ENCODE measurements around the gene SH2D4B. TPM values are rescaled to one million over a fixed set of nuclear protein-coding genes. Genes with fewer than 3 reads are reported as not detected.

Gene SH2D4B
- total RNA-seq, 1 experiment from 2014 or later = 0.10 TPM

DNA sequence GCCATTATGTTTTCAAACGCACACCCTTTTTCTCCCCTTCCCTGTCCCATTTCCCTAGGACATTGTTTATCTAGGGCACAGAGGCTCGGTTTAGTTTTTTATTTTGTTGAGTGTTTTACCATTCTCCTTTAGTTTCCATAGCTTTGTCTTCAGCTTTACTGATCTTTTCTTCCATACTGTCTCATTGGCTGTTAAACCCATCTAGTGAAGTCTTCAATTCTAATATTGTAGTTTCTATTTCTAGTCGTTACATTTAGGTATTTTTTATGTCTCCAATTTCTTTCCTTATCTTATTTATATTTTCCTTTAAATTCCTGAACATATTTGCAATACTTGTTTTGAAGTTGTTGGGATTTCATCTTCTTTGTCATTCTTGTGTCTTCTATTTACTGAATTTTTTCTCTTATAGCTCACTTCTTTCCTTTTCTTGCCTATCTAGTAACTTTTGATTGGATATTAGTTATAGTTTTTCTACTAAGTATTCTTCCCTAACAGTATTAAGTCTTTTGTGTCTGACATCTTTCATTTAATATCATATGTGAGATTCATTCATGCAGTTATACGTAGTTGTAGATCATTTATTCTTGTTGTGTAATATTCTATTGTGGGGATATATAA lies 41.0 kb upstream of the SH2D4B start:
- no peak for DNase-seq (ENCODE audit: low read depth, low spot score)
- ATAC-seq = no peak
- Histone ChIP-seq H3K4me1 (ENCODE audit: control insufficient read depth, insufficient read depth, low read length) (peaks cover 26% of the 10 kb centered on the region), H3K27ac (ENCODE audit: low read length) (no peak overlapping the region), H3K4me3 (ENCODE audit: low read depth in 2 of 2, low read length in 2 of 2) (no peak overlapping the region), H3K9me3 (ENCODE audit: control insufficient read depth, insufficient read depth, low read depth, low read length) (peaks cover 10% of the 10 kb centered on the region; the same call in 1 of the 2 replicates), H3K36me3 (ENCODE audit: control insufficient read depth, insufficient read depth, low read length) (no peaks in the 10 kb centered on the region), H3K27me3 (ENCODE audit: control insufficient read depth, insufficient read depth, low read length) (no peaks in the 10 kb centered on the region)
- in situ Hi-C loops (cut with HindIII; ENCODE audit: low pct_unique_long_range_greater_than_20kb, low sequenced_read_pairs) = no loop called here
- ChIA-PET CTCF (interaction anchor here (0.7 kb wide), 1 partner anchor 8 kb away, joined by 4 read pairs; no protein-coding TSS in a partner anchor), POLR2A (no interaction called here)
- intact Hi-C loops (cut with micrococcal nuclease; ENCODE audit: unreplicated experiment) = no loop called here
- BruUV-seq (replicated peaks) = no TSS peak
- TF ChIP-seq POLR2AphosphoS5 (IDR thresholded peaks at IDR 0.05; ENCODE audit: low read depth, low read length) (no peak), TCF7L2 (IDR thresholded peaks at IDR 0.05; ENCODE audit: low read depth, low read length) (no peak), REST (IDR thresholded peaks at IDR 0.05; ENCODE audit: insufficient read depth in 1 of 2, low read depth in 2 of 2, low read length in 1 of 2) (no peak), SIN3A (IDR thresholded peaks at IDR 0.05; ENCODE audit: borderline replicate concordance, insufficient read depth, low read depth, low read length) (no peak)
- TF ChIP-seq, protein P1, sequence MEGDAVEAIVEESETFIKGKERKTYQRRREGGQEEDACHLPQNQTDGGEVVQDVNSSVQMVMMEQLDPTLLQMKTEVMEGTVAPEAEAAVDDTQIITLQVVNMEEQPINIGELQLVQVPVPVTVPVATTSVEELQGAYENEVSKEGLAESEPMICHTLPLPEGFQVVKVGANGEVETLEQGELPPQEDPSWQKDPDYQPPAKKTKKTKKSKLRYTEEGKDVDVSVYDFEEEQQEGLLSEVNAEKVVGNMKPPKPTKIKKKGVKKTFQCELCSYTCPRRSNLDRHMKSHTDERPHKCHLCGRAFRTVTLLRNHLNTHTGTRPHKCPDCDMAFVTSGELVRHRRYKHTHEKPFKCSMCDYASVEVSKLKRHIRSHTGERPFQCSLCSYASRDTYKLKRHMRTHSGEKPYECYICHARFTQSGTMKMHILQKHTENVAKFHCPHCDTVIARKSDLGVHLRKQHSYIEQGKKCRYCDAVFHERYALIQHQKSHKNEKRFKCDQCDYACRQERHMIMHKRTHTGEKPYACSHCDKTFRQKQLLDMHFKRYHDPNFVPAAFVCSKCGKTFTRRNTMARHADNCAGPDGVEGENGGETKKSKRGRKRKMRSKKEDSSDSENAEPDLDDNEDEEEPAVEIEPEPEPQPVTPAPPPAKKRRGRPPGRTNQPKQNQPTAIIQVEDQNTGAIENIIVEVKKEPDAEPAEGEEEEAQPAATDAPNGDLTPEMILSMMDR (IDR thresholded peaks at IDR 0.05) = no peak

- in situ Hi-C loops (cut with HindIII; ENCODE audit: low pct_unique_long_range_greater_than_20kb, low sequenced_read_pairs) = no loop called here
- no peaks in the 10 kb centered on the region for H3K36me3 ChIP-seq (ENCODE audit: control insufficient read depth, insufficient read depth, low read length)
- TF ChIP-seq, protein P1 (IDR thresholded peaks at IDR 0.05) = no peak
- TF ChIP-seq SIN3A (IDR thresholded peaks at IDR 0.05; ENCODE audit: borderline replicate concordance, insufficient read depth, low read depth, low read length) (no peak), REST (IDR thresholded peaks at IDR 0.05; ENCODE audit: insufficient read depth in 1 of 2, low read depth in 2 of 2, low read length in 1 of 2) (no peak), POLR2AphosphoS5 (IDR thresholded peaks at IDR 0.05; ENCODE audit: low read depth, low read length) (no peak), TCF7L2 (IDR thresholded peaks at IDR 0.05; ENCODE audit: low read depth, low read length) (no peak)
- no peak for ATAC-seq
- no peaks in the 10 kb centered on the region for H3K27me3 ChIP-seq (ENCODE audit: control insufficient read depth, insufficient read depth, low read length)
- DNase-seq (ENCODE audit: low read depth, low spot score) = no peak
- no TSS peak for BruUV-seq (replicated peaks)
- no peak overlapping the region for H3K4me3 ChIP-seq (ENCODE audit: low read depth in 2 of 2, low read length in 2 of 2)
- H3K4me1 ChIP-seq (ENCODE audit: control insufficient read depth, insufficient read depth, low read length) = peaks cover 26% of the 10 kb centered on the region
- peaks cover 10% of the 10 kb centered on the region; the same call in 1 of the 2 replicates for H3K9me3 ChIP-seq (ENCODE audit: control insufficient read depth, insufficient read depth, low read depth, low read length)
- intact Hi-C loops (cut with micrococcal nuclease; ENCODE audit: unreplicated experiment) = no loop called here
- no peak overlapping the region for H3K27ac ChIP-seq (ENCODE audit: low read length)
- ChIA-PET POLR2A (no interaction called here), CTCF (interaction anchor here (0.6 to 0.7 kb wide), 3 partner anchors 7 to 51 kb away, joined by 3 to 4 read pairs (median 3); no protein-coding TSS in a partner anchor)
Measured at GRCh38 chr10:80497187-80498077, 40.3 kb upstream of the SH2D4B start.
